ENCODE measurements around the gene U2AF2. TPM values are rescaled to one million over a fixed set of nuclear protein-coding genes. Genes with fewer than 3 reads are reported as not detected.

U2AF2 gene
- polyA plus RNA-seq, 2 donors, result 110 to 120 TPM

DNA sequence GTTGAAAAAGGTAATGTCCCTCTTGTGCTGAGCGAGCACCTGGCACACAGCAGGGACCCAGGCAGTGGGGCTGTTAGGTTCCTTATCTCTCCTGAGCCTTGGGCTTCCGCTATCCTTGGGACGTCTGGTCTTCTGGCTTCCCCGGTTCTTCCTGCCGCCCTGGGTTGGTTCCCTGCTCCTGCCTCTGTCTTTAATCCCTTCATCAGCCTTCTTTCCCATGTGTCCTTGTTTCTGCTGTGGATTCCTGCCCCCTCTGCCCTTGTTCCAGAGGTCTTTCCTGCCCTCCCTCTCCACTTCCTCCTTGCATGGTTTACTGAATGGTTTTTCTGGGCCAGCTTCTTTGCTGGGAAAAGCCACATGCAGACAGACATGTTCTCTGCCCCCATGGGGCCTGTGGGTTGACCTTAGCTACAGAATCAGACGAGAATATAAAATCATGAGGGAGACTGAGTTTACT lies 22.8 kb downstream of the U2AF2 start:
- Histone ChIP-seq H3K27ac (ENCODE audit: low read depth in 2 of 2, low read length in 1 of 2) (peak overlapping the region; percentile 15 to 81), H3K9me3 (ENCODE audit: control insufficient read depth in 2 of 2, insufficient read depth in 1 of 2, low read depth in 1 of 2, low read length in 1 of 2) (no peaks in the 10 kb centered on the region), H3K36me3 (ENCODE audit: control insufficient read depth in 2 of 2, insufficient read depth in 2 of 2, low read length in 1 of 2) (peaks cover 4 to 33% of the 10 kb centered on the region in 2 donors), H3K27me3 (ENCODE audit: control insufficient read depth in 1 of 2, insufficient read depth in 2 of 2, low read length in 2 of 2) (no peaks in the 10 kb centered on the region), H3K4me1 (ENCODE audit: control insufficient read depth in 2 of 2, insufficient read depth in 2 of 2, low read length in 1 of 2) (peaks cover 4 to 18% of the 10 kb centered on the region in 2 donors), H3K4me3 (ENCODE audit: low read depth in 1 of 2, low read length in 2 of 2) (no peak overlapping the region)
- 52 to 63% methylated on average over 6 of the region's 6 CpGs for WGBS, 2 donors

DNA sequence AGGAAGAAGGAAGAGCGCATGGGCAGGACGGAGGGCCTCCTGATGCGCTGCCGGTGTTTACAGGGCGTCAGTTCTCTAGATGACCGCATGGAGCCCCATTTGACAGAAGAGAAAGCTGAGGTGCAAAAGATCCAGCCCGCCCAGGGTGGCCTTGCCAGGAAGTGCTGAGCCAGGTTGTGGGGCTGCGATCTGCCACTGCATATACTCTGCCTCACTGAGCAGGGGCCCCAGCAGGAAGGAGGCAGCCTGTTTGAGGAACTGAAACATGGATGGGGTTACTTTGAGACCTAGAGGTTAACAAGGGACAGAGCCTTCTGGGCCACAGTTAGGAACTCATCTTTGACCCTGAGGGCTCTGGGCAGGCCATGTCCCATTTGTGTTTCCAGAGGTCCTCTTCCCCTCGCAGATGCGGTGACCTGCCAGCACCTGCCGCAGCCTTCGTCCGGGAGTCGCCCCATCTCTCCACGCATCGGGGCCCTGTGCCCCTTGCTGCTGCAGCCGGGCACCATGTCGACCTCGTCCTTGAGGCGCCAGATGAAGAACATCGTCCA lies 23.4 kb downstream of the U2AF2 start:
- H3K36me3 ChIP-seq (ENCODE audit: control insufficient read depth in 2 of 2, insufficient read depth in 2 of 2, low read length in 1 of 2), result peaks cover 4 to 34% of the 10 kb centered on the region in 2 donors
- peaks cover 4 to 18% of the 10 kb centered on the region in 2 donors for H3K4me1 ChIP-seq (ENCODE audit: control insufficient read depth in 2 of 2, insufficient read depth in 2 of 2, low read length in 1 of 2)
- peak overlapping the region; percentile 11 to 81 for H3K27ac ChIP-seq (ENCODE audit: low read depth in 2 of 2, low read length in 1 of 2)
- H3K4me3 ChIP-seq (ENCODE audit: low read depth in 1 of 2, low read length in 2 of 2), result no peak overlapping the region
- WGBS, 2 donors, result 85 to 86% methylated on average over 21 of the region's 21 CpGs
- no peaks in the 10 kb centered on the region for H3K9me3 ChIP-seq (ENCODE audit: control insufficient read depth in 2 of 2, insufficient read depth in 1 of 2, low read depth in 1 of 2, low read length in 1 of 2)
- H3K27me3 ChIP-seq (ENCODE audit: control insufficient read depth in 1 of 2, insufficient read depth in 2 of 2, low read length in 2 of 2), result no peaks in the 10 kb centered on the region

DNA sequence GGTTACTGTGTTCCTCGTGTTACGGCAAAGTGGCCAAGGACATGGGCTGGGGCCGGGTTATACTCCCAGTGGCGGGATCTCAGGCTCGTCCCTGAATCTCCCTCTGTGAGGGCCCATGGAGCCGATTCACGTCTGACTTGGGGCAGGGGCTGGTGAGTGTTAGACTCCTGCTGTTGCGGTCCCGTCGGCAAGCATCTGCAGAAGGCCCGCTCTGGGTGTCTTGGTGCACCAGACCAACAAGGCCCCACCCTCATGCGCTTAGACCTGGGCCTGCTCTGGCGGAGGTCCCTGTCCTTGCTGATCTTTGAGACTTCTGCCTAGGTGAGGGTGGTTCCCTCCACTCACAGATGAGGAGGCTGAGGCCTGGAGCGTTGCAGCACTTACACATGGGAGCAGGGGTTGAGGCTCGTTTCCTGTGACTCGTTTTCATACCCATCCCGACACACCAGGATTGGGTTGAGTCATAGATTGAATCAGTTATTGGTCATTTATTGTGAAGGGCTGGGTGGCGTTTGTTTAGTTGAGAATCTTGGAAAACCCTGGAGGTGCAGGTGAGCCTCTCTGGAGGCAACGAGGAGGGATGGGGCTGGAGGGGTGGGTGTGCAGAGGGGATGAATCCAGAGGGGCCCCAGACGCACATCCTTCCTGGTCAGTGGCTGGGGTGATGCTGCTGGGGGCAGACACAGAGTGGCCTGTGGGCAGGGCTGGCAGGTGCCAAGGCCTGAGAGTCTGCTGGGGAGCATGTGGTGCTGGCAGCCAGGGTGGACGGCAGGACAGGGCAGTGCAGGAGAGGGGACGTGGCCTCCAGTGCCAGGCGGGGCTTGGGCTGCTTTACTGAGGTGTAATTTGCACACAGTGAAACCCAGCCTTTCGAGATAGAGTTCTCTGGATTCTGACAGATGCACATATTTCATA lies 24.8 kb downstream of the U2AF2 start:
- 80 to 83% methylated on average over 23 to 24 of the region's 24 CpGs for WGBS, 2 donors
- Histone ChIP-seq H3K36me3 (ENCODE audit: control insufficient read depth in 2 of 2, insufficient read depth in 2 of 2, low read length in 1 of 2) (peaks cover 4 to 36% of the 10 kb centered on the region in 2 donors), H3K4me3 (ENCODE audit: low read depth in 1 of 2, low read length in 2 of 2) (no peak overlapping the region), H3K4me1 (ENCODE audit: control insufficient read depth in 2 of 2, insufficient read depth in 2 of 2, low read length in 1 of 2) (peaks cover 4 to 18% of the 10 kb centered on the region in 2 donors), H3K9me3 (ENCODE audit: control insufficient read depth in 2 of 2, insufficient read depth in 1 of 2, low read depth in 1 of 2, low read length in 1 of 2) (no peaks in the 10 kb centered on the region), H3K27ac (ENCODE audit: low read depth in 2 of 2, low read length in 1 of 2) (no peak overlapping the region), H3K27me3 (ENCODE audit: control insufficient read depth in 1 of 2, insufficient read depth in 2 of 2, low read length in 2 of 2) (no peaks in the 10 kb centered on the region)

DNA sequence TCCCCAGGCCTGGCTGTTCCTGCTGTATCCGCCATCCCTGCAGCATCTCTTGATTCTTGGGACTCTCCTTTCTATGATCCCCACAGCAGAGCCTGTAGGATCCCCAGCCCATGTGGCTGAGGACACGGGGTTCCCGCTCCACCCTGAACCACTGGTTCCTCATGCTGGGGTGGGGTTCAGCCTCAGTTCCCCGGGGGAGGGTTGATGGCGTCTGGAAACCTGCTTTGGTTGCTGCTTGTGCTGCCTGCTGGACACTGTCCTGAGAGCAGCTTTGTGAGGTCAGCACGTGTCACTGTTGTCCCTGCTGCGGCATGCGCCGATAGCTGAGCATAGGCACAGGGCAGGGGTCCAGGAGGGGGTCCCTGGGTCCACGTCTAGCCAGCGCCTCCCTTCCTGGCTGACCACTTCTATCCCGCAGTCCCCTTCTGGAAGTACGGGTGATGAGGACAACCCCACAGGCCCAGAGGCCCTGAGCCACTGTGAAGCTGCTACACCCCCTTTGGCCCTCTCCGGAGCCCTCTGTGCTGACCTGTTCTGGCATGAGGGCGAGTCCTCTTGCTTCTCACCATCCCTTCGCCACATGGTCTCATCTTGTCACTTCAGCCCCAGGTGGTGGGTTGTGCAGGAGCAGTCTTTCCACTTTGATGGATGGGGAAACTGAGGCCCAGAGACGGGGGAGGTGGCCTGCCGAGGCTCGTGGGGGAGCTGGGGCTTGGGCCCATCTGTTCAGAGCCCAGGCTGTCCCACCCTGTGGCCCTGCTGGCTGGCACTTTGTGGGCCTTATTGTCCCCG lies 25.7 kb downstream of the U2AF2 start:
- H3K27me3 ChIP-seq (ENCODE audit: control insufficient read depth in 1 of 2, insufficient read depth in 2 of 2, low read length in 2 of 2), result no peaks in the 10 kb centered on the region
- H3K27ac ChIP-seq (ENCODE audit: low read depth in 2 of 2, low read length in 1 of 2), result no peak overlapping the region
- WGBS, 2 donors, result 92 to 93% methylated on average over 20 of the region's 20 CpGs
- peaks cover 6 to 45% of the 10 kb centered on the region in 2 donors for H3K36me3 ChIP-seq (ENCODE audit: control insufficient read depth in 2 of 2, insufficient read depth in 2 of 2, low read length in 1 of 2)
- peaks cover 4 to 22% of the 10 kb centered on the region in 2 donors for H3K4me1 ChIP-seq (ENCODE audit: control insufficient read depth in 2 of 2, insufficient read depth in 2 of 2, low read length in 1 of 2)
- H3K9me3 ChIP-seq (ENCODE audit: control insufficient read depth in 2 of 2, insufficient read depth in 1 of 2, low read depth in 1 of 2, low read length in 1 of 2), result no peaks in the 10 kb centered on the region
- H3K4me3 ChIP-seq (ENCODE audit: low read depth in 1 of 2, low read length in 2 of 2), result no peak overlapping the region

DNA sequence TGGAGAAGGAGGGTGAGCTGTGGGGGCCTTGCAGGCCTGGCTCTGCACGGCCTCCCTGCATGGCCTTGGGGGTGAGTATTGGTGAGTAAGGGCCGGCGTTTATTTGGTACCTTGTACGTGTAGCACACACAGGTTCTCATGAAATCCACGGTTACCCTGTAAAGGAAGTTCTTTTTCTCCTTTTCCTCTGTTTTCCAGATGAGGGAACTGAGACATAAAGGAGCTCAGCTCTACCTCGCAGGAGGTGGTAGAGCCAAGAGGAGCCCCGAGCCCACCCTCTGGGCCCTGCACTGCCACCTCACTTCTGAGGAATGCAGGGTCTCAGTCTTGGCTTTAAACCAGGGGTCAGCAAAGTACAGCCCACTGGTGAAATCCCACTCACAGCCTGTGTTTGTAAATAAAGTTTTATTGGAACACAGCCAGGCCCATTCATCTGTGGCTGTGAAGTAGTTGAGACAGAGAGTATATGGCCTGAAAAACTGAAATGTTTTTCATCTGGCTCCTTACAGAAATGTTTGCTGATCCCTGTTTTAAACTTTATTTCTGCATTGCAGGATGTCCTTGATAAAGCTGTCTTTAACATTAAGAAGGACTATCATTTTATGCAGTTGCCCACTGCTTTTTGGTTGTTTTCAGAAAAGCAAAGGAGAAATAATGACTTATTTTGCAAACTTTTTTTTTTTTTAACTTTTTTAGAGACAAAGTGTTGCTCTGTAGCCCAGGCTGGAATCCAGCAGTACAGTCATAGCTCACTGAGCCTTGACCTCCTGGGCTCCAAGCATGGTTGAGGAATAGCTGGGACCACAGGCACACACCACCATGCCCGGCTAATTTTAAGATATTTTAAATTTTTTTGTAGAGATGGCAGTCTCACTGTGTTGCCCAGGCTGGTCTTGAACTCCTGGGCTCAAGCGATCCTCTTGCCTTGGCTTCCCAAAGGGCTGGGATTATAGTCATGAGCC lies 26.6 kb downstream of the U2AF2 start:
- Histone ChIP-seq H3K9me3 (ENCODE audit: control insufficient read depth in 2 of 2, insufficient read depth in 1 of 2, low read depth in 1 of 2, low read length in 1 of 2) (no peaks in the 10 kb centered on the region), H3K27me3 (ENCODE audit: control insufficient read depth in 1 of 2, insufficient read depth in 2 of 2, low read length in 2 of 2) (no peaks in the 10 kb centered on the region), H3K27ac (ENCODE audit: low read depth in 2 of 2, low read length in 1 of 2) (no peak overlapping the region), H3K4me3 (ENCODE audit: low read depth in 1 of 2, low read length in 2 of 2) (no peak overlapping the region), H3K36me3 (ENCODE audit: control insufficient read depth in 2 of 2, insufficient read depth in 2 of 2, low read length in 1 of 2) (peaks cover 10 to 54% of the 10 kb centered on the region in 2 donors), H3K4me1 (ENCODE audit: control insufficient read depth in 2 of 2, insufficient read depth in 2 of 2, low read length in 1 of 2) (peaks cover 3 to 22% of the 10 kb centered on the region in 2 donors)
- WGBS, 2 donors, result 87% methylated on average over 9 of the region's 9 CpGs

DNA sequence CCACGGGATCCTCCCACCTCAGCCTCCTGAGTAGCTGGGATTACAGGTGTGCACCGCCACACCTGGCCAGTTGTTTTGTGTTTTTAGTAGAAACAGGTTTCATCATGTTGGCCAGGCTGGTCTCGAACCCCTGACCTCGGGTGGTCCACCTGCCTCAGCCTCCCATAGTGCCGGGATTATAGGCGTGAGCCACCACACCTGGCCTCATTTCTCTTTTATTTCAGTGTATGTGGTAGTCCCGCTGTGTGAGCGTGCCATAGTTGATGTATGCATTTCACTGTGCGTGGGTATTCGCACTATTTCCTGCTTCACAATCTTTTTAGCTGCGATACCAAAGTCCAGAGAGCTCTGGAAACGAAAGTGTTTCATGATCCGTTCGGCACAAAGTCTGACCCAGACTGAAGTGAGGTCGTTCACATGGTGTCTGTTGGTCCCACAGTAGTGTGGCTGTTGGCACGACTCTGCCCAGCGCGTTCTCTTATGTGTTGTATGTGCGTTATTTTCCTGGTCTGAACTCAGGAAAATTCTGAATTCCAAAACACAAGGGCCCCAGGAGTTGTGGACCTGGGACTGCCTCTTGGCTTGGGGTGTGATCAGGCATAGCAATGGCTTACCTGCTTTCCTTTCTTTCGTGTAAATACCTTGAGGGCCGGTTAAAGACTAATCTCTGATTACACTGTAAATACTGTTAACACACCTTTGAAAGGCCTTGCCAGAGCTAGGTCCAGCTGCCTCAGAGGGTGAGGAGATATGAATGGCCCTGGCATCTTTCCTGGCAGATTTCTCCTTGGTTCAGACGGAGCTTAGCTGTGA lies 28.8 kb downstream of the U2AF2 start:
- Histone ChIP-seq H3K4me1 (ENCODE audit: control insufficient read depth in 2 of 2, insufficient read depth in 2 of 2, low read length in 1 of 2) (peaks cover 0 to 16% of the 10 kb centered on the region in 2 donors), H3K27me3 (ENCODE audit: control insufficient read depth in 1 of 2, insufficient read depth in 2 of 2, low read length in 2 of 2) (no peaks in the 10 kb centered on the region), H3K4me3 (ENCODE audit: low read depth in 1 of 2, low read length in 2 of 2) (no peak overlapping the region), H3K27ac (ENCODE audit: low read depth in 2 of 2, low read length in 1 of 2) (no peak overlapping the region), H3K9me3 (ENCODE audit: control insufficient read depth in 2 of 2, insufficient read depth in 1 of 2, low read depth in 1 of 2, low read length in 1 of 2) (no peaks in the 10 kb centered on the region), H3K36me3 (ENCODE audit: control insufficient read depth in 2 of 2, insufficient read depth in 2 of 2, low read length in 1 of 2) (peaks cover 10 to 66% of the 10 kb centered on the region in 2 donors)
- 63 to 78% methylated on average over 22 of the region's 22 CpGs for WGBS, 2 donors

DNA sequence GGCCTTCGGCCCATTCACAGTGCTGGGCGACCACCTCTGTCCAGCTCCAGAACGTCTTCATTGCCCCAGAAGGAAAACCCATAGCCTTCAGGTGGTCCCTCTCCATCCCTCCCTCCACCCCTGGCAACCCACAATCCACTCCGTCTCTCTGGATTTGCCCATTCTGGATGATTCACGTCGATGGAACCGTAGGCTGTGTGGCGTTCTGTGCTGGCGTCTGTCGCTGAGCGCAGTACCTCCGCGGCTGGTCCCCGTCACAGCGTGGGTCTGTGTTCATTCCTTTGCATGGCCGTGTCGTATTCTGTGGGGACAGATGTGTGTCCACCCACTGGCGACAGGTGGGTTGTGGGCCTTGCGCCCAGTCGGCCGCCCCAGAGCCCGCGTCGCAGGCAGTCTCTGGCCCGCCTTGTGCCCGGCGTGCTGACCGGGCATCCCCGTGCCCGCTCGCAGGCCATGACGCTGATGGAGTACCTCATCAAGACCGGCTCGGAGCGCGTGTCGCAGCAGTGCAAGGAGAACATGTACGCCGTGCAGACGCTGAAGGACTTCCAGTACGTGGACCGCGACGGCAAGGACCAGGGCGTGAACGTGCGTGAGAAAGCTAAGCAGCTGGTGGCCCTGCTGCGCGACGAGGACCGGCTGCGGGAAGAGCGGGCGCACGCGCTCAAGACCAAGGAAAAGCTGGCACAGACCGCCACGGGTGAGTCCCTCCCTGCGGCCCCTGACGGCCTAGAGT lies 30.3 kb downstream of the U2AF2 start:
- 96 to 97% methylated on average over 60 of the region's 60 CpGs for WGBS, 2 donors

DNA sequence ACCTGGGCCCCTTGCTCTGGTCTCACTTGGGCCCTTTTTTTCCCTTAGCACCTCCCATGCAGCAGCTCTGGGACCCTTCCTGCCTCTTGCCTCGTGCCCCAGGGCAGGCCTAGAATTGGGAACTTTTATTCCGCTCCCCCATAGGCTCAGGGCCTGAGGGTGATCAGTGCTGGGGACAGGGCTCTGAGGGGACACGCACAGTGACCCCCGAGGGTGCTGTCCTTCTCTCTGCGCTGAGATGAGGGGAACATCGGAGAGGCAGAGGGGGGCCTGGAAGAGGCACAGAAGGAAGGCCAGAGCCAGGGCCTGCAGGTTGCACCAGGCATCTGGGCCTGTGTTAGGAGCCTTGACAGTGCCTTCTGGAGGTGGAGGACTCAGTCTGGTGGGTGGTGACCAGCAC lies 30.9 kb downstream of the U2AF2 start:
- Histone ChIP-seq H3K36me3 (ENCODE audit: control insufficient read depth in 2 of 2, insufficient read depth in 2 of 2, low read length in 1 of 2) (peaks cover 15 to 72% of the 10 kb centered on the region in 2 donors), H3K27ac (ENCODE audit: low read depth in 2 of 2, low read length in 1 of 2) (no peak overlapping the region), H3K9me3 (ENCODE audit: control insufficient read depth in 2 of 2, insufficient read depth in 1 of 2, low read depth in 1 of 2, low read length in 1 of 2) (no peaks in the 10 kb centered on the region), H3K27me3 (ENCODE audit: control insufficient read depth in 1 of 2, insufficient read depth in 2 of 2, low read length in 2 of 2) (no peaks in the 10 kb centered on the region), H3K4me3 (ENCODE audit: low read depth in 1 of 2, low read length in 2 of 2) (no peak overlapping the region), H3K4me1 (ENCODE audit: control insufficient read depth in 2 of 2, insufficient read depth in 2 of 2, low read length in 1 of 2) (peaks cover 0 to 12% of the 10 kb centered on the region in 2 donors)
- WGBS, 2 donors, result 94% methylated on average over 6 of the region's 6 CpGs

More for the DNA sequence above, 30.3 kb downstream of the U2AF2 start:
- H3K4me3 ChIP-seq (ENCODE audit: low read depth in 1 of 2, low read length in 2 of 2), result no peak overlapping the region
- no peaks in the 10 kb centered on the region for H3K27me3 ChIP-seq (ENCODE audit: control insufficient read depth in 1 of 2, insufficient read depth in 2 of 2, low read length in 2 of 2)
- peaks cover 0 to 12% of the 10 kb centered on the region in 2 donors for H3K4me1 ChIP-seq (ENCODE audit: control insufficient read depth in 2 of 2, insufficient read depth in 2 of 2, low read length in 1 of 2)
- no peak overlapping the region for H3K27ac ChIP-seq (ENCODE audit: low read depth in 2 of 2, low read length in 1 of 2)
- H3K36me3 ChIP-seq (ENCODE audit: control insufficient read depth in 2 of 2, insufficient read depth in 2 of 2, low read length in 1 of 2), result peaks cover 14 to 72% of the 10 kb centered on the region in 2 donors
- no peaks in the 10 kb centered on the region for H3K9me3 ChIP-seq (ENCODE audit: control insufficient read depth in 2 of 2, insufficient read depth in 1 of 2, low read depth in 1 of 2, low read length in 1 of 2)
